Upper lobe of right lung (tissue), 1 donor: Measurements from ENCODE around the gene MYBPC3. TPM values are rescaled to one million over a fixed set of nuclear protein-coding genes. Genes with fewer than 3 reads are reported as not detected.

ENCODE experiments used
- ATAC-seq: fragments of 200-7000 bp; cut with Tn5 transposase; one replicate; pipeline ENCODE4 v1.9.1; 2020; ENCODE audit warnings: mild to moderate bottlenecking, moderate library complexity
- DNase-seq: peaks from one replicate; pipeline ENCODE4 v3.0.0-alpha.2; 2020
- H3K27ac ChIP-seq: fragments of 200-600 bp; one replicate; pipeline ENCODE4 v1.8.0; 2022
- H3K27me3 ChIP-seq: fragments of 200-600 bp; one replicate; pipeline ENCODE4 v1.8.0; 2022; ENCODE audit warnings: mild to moderate bottlenecking
- H3K36me3 ChIP-seq: fragments of 200-600 bp; one replicate; pipeline ENCODE4 v1.8.0; 2022
- H3K4me1 ChIP-seq: fragments of 200-600 bp; one replicate; pipeline ENCODE4 v1.8.0; 2022
- H3K4me3 ChIP-seq: fragments of 200-600 bp; one replicate; pipeline ENCODE4 v1.8.0; 2022; ENCODE audit warnings: mild to moderate bottlenecking
- H3K9me3 ChIP-seq: fragments of 200-600 bp; one replicate; pipeline ENCODE4 v1.8.0; 2022
- intact Hi-C: fragments of 100-400 bp; cut with DNase I; formaldehyde crosslinking; loops from one replicate; pipeline ENCODE4 v1.11.0; 2022
- total RNA-seq: library from RNA; stranded (reverse); fragmentation: NEBNext Ultra II Directional; extraction: Animal tissue kit (Norgen Biotek cat#: 25700); gene quantifications from one replicate; pipeline ENCODE4 v1.2.1, GENCODE V29; 2021
- TF ChIP-seq, protein P1 (sequence below): fragments of 200-600 bp; IDR thresholded peaks from one replicate; pipeline ENCODE4 v1.8.0; 2022; ENCODE audit warnings: antibody characterized with exemption
- donor health status: DM: no; HTN: yes; CAD: no; lungs with severe emphysema.

The MYBPC3 gene
- total RNA-seq, 1 donor from 2014 or later, result 0.96 TPM

- no peak for ATAC-seq
- Histone ChIP-seq H3K36me3 (no peaks in the 10 kb centered on the region), H3K27me3 (no peaks in the 10 kb centered on the region), H3K27ac (no peak overlapping the region), H3K9me3 (no peaks in the 10 kb centered on the region), H3K4me1 (no peaks in the 10 kb centered on the region), H3K4me3 (no peak overlapping the region)
- TF ChIP-seq, protein P1, sequence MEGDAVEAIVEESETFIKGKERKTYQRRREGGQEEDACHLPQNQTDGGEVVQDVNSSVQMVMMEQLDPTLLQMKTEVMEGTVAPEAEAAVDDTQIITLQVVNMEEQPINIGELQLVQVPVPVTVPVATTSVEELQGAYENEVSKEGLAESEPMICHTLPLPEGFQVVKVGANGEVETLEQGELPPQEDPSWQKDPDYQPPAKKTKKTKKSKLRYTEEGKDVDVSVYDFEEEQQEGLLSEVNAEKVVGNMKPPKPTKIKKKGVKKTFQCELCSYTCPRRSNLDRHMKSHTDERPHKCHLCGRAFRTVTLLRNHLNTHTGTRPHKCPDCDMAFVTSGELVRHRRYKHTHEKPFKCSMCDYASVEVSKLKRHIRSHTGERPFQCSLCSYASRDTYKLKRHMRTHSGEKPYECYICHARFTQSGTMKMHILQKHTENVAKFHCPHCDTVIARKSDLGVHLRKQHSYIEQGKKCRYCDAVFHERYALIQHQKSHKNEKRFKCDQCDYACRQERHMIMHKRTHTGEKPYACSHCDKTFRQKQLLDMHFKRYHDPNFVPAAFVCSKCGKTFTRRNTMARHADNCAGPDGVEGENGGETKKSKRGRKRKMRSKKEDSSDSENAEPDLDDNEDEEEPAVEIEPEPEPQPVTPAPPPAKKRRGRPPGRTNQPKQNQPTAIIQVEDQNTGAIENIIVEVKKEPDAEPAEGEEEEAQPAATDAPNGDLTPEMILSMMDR, result no peak
- intact Hi-C loops, result no loop called here
- no peak for DNase-seq
Observed at GRCh38 chr11:47342854-47343253, 9.6 kb downstream of the MYBPC3 start.

- H3K4me1 ChIP-seq, result no peaks in the 10 kb centered on the region
- no peak overlapping the region for H3K4me3 ChIP-seq
- H3K27me3 ChIP-seq, result no peaks in the 10 kb centered on the region
- H3K27ac ChIP-seq, result no peak overlapping the region
- no peaks in the 10 kb centered on the region for H3K9me3 ChIP-seq
- intact Hi-C loops, result no loop called here
- ATAC-seq, result no peak
- TF ChIP-seq, protein P1, result no peak
- DNase-seq, result peak; percentile 48
- no peaks in the 10 kb centered on the region for H3K36me3 ChIP-seq
Observed at GRCh38 chr11:47342036-47342803, 10.3 kb downstream of the MYBPC3 start.

GRCh38 chr11:47340980-47341775 lies 11.3 kb downstream of the MYBPC3 start:
- TF ChIP-seq, protein P1, result no peak
- Histone ChIP-seq H3K27me3 (no peaks in the 10 kb centered on the region), H3K4me3 (no peak overlapping the region), H3K4me1 (no peaks in the 10 kb centered on the region), H3K9me3 (no peaks in the 10 kb centered on the region), H3K27ac (no peak overlapping the region), H3K36me3 (no peaks in the 10 kb centered on the region)
- intact Hi-C loops, result no loop called here
- DNase-seq (no peak), ATAC-seq (no peak)

- ATAC-seq (no peak), DNase-seq (no peak)
- intact Hi-C loops, result no loop called here
- H3K4me1 ChIP-seq, result no peaks in the 10 kb centered on the region
- no peaks in the 10 kb centered on the region for H3K36me3 ChIP-seq
- no peaks in the 10 kb centered on the region for H3K9me3 ChIP-seq
- TF ChIP-seq, protein P1, result no peak
- no peak overlapping the region for H3K4me3 ChIP-seq
- no peaks in the 10 kb centered on the region for H3K27me3 ChIP-seq
- no peak overlapping the region for H3K27ac ChIP-seq
Observed at GRCh38 chr11:47340010-47340409, 12.5 kb downstream of the MYBPC3 start.

GRCh38 chr11:47338396-47339241 lies 13.9 kb downstream of the MYBPC3 start:
- TF ChIP-seq, protein P1, result no peak
- intact Hi-C loops, result no loop called here
- DNase-seq (no peak), ATAC-seq (no peak)
- Histone ChIP-seq H3K36me3 (no peaks in the 10 kb centered on the region), H3K4me3 (no peak overlapping the region), H3K9me3 (no peaks in the 10 kb centered on the region), H3K4me1 (no peaks in the 10 kb centered on the region), H3K27me3 (no peaks in the 10 kb centered on the region), H3K27ac (no peak overlapping the region)
